ENCODE results near the gene MCU.

The MCU gene

GRCh38 chr10:72855790-72856189 is 163.8 kb downstream of the MCU start:
- no peak for DNase-seq

GRCh38 chr10:72858067-72858466 is 166.1 kb downstream of the MCU start:
- no peak for DNase-seq

- no peak for DNase-seq
Measured at GRCh38 chr10:72862957-72863356, 171.0 kb downstream of the MCU start.

- peak; percentile 76 for DNase-seq
Measured at GRCh38 chr10:72875250-72876055, 183.5 kb downstream of the MCU start.

- no peak for DNase-seq
Measured at GRCh38 chr10:72879245-72879644, 187.3 kb downstream of the MCU start.

- no peak for DNase-seq
Measured at GRCh38 chr10:72881291-72881690, 189.3 kb downstream of the MCU start.

- DNase-seq, result no peak
Measured at GRCh38 chr10:72883861-72884260, 191.9 kb downstream of the MCU start.

- no peak for DNase-seq
Measured at GRCh38 chr10:72885953-72886352, 194.0 kb downstream of the MCU start.

- DNase-seq, result no peak
Measured at GRCh38 chr10:72886621-72887020, 194.7 kb downstream of the MCU start.

- no peak for DNase-seq
Measured at GRCh38 chr10:72887043-72887442, 195.1 kb downstream of the MCU start.

- no peak for DNase-seq
Measured at GRCh38 chr10:72888151-72888638, 196.3 kb downstream of the MCU start.

GRCh38 chr10:72889391-72889831 is 197.5 kb downstream of the MCU start:
- no peak for DNase-seq

- DNase-seq, result no peak
Measured at GRCh38 chr10:72890086-72890485, 198.1 kb downstream of the MCU start.

- DNase-seq, result no peak
Measured at GRCh38 chr10:72893136-72893798, 201.3 kb downstream of the MCU start, which contains the start of gene OIT3. TSS of gene OIT3 (plus strand) at chr10:72893739. CDS start at chr10:72893799, 60 bp downstream.

- DNase-seq, result no peak
Measured at GRCh38 chr10:72895236-72895850, 203.4 kb downstream of the MCU start.

- DNase-seq, result no peak
Measured at GRCh38 chr10:72898616-72899015, 206.7 kb downstream of the MCU start.

- no peak for DNase-seq
Measured at GRCh38 chr10:72899545-72899944, 207.6 kb downstream of the MCU start.

GRCh38 chr10:72903941-72904446 is 212.1 kb downstream of the MCU start:
- peak; percentile 10 for DNase-seq

- no peak for DNase-seq
Measured at GRCh38 chr10:72904806-72905205, 212.9 kb downstream of the MCU start.

GRCh38 chr10:72906446-72906845 is 214.5 kb downstream of the MCU start:
- DNase-seq, result no peak

- no peak for DNase-seq
Measured at GRCh38 chr10:72910705-72911104, 218.8 kb downstream of the MCU start.

GRCh38 chr10:72911758-72912157 is 219.8 kb downstream of the MCU start:
- no peak for DNase-seq

- DNase-seq, result no peak
Measured at GRCh38 chr10:72912736-72913135, 220.8 kb downstream of the MCU start.
